ENCODE measurements around the gene LIX1.

DNA sequence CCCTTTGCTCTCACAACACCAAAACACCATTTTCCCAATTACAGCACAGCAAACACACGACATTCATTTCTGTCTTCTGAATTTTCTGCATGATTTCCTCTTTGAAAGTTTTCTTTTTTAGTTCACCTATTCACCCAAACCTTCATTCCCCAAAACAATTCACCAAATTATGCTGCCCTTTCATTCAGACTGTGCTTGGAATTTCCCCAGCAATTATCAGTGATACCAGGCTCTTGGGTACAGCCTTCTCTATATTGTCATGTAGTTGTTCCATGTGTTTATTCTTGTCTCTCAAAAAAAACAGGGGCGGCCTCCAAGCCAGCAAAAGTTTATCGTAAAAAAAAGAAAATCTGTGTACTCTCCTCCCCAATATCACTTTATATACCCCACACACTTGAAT, 9.0 kb upstream of the LIX1 start:
- TF ChIP-seq POLR2AphosphoS5 (IDR thresholded peaks at IDR 0.05) (no peak), POLR2A (IDR thresholded peaks at IDR 0.05) (no peak)
- TF ChIP-seq, protein P1, sequence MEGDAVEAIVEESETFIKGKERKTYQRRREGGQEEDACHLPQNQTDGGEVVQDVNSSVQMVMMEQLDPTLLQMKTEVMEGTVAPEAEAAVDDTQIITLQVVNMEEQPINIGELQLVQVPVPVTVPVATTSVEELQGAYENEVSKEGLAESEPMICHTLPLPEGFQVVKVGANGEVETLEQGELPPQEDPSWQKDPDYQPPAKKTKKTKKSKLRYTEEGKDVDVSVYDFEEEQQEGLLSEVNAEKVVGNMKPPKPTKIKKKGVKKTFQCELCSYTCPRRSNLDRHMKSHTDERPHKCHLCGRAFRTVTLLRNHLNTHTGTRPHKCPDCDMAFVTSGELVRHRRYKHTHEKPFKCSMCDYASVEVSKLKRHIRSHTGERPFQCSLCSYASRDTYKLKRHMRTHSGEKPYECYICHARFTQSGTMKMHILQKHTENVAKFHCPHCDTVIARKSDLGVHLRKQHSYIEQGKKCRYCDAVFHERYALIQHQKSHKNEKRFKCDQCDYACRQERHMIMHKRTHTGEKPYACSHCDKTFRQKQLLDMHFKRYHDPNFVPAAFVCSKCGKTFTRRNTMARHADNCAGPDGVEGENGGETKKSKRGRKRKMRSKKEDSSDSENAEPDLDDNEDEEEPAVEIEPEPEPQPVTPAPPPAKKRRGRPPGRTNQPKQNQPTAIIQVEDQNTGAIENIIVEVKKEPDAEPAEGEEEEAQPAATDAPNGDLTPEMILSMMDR (IDR thresholded peaks at IDR 0.05): no peak

All from prostate gland (tissue), 2 donors.